Globus pallidus (tissue), 1 donor: ENCODE data around the gene ERP44.
"Not testable (repeated sequence)": the region's sequence is repeated elsewhere in the genome, so short reads cannot be mapped to it uniquely, and the experiment has no call there.

Source experiments
- DNase-seq: peaks from one replicate; pipeline ENCODE4 v3.0.0-alpha.2; 2015; ENCODE audit warnings: low spot score

The ERP44 gene

GRCh38 chr9:100100146-100100667, 1.4 kb upstream of the ERP44 start:
- no peak for DNase-seq

GRCh38 chr9:100099722-100100042, 882 bp upstream of the ERP44 start:
- DNase-seq, result no peak

GRCh38 chr9:100098046-100098886, 534 bp downstream of the ERP44 start:
- DNase-seq, result peak; percentile 23

- DNase-seq, result no peak
Observed at GRCh38 chr9:100096378-100096916, 2.4 kb downstream of the ERP44 start.

- not testable (repeated sequence) for DNase-seq
Observed at GRCh38 chr9:100094411-100094810, 4.4 kb downstream of the ERP44 start.

GRCh38 chr9:100092066-100092465, 6.7 kb downstream of the ERP44 start:
- DNase-seq, result no peak

- DNase-seq, result no peak
Observed at GRCh38 chr9:100091650-100092049, 7.2 kb downstream of the ERP44 start.

- DNase-seq, result no peak
Observed at GRCh38 chr9:100090880-100091279, 7.9 kb downstream of the ERP44 start.

GRCh38 chr9:100088202-100088601, 10.6 kb downstream of the ERP44 start:
- DNase-seq, result no peak

- DNase-seq, result no peak
Observed at GRCh38 chr9:100087218-100087617, 11.6 kb downstream of the ERP44 start.

- DNase-seq, result no peak
Observed at GRCh38 chr9:100086097-100086635, 12.6 kb downstream of the ERP44 start.

- no peak for DNase-seq
Observed at GRCh38 chr9:100084734-100085133, 14.1 kb downstream of the ERP44 start.

GRCh38 chr9:100084128-100084453, 14.7 kb downstream of the ERP44 start:
- no peak for DNase-seq

- DNase-seq, result no peak
Observed at GRCh38 chr9:100083448-100084127, 15.2 kb downstream of the ERP44 start.

- no peak for DNase-seq
Observed at GRCh38 chr9:100082782-100083181, 16.0 kb downstream of the ERP44 start.

- DNase-seq, result not testable (repeated sequence)
Observed at GRCh38 chr9:100076256-100076655, 22.5 kb downstream of the ERP44 start.

GRCh38 chr9:100074989-100075388, 23.8 kb downstream of the ERP44 start:
- DNase-seq, result no peak

- peak; percentile 45 for DNase-seq
Observed at GRCh38 chr9:100074093-100074492, 24.7 kb downstream of the ERP44 start.

- no peak for DNase-seq
Observed at GRCh38 chr9:100072805-100073204, 26.0 kb downstream of the ERP44 start.

- DNase-seq, result no peak
Observed at GRCh38 chr9:100071271-100071670, 27.5 kb downstream of the ERP44 start.

GRCh38 chr9:100070104-100071041, 28.4 kb downstream of the ERP44 start:
- DNase-seq, result no peak

GRCh38 chr9:100069068-100069467, 29.7 kb downstream of the ERP44 start:
- DNase-seq, result not testable (repeated sequence)
